ENCODE data around the gene PIK3R5.

PIK3R5 gene

DNA sequence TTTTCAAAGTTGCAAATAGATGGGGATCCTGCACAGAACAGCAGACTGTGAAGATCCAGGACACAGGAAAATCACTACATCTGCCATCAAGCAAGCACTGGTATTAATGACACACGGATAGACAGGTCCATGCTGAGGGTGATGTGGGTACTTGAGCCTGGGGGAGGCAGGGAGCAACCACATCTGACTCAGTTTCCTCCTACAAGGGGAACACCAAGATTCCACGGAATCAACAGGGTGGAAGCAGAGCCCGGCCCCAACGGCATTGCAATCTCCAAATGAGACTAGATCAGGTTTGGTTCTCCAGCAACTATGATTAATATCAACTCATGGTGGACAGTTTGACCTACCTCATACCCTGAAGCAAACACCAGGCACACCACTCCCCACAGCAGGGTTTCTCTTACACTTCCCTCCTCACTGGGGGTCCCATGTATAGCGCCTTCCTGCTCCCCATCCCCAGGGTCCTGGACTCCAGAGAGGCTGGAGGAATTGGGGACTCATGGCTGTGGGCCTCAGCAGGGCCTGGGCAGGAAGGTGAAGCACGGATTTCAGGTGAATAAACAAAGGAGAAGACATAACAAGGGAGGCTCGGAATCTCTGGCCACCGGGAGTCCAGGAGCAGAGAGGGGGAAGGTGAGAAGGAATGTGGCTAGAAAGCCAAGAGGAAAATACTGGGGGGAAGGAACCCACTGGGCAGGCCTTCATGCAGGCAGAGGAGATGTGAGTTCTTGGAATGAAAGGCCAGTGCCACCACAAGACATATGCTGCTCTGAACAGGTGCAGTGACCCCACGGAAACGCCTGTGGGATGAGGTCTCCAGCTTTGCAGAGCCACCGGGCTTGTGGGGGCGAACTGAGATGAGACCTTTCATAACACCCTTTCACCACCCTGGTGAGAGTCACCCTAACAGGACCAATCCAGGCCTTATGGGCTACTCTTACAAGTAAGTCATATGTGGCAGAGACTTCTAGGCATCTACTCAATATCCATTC lies 68.6 kb downstream of the PIK3R5 start:
- Histone ChIP-seq H3K4me3 (ENCODE audit: low read depth, low read length) (no peak overlapping the region), H3K27me3 (ENCODE audit: insufficient read depth, low read depth, severe bottlenecking) (no peaks in the 10 kb centered on the region), H3K9me3 (ENCODE audit: severe bottlenecking) (no peaks in the 10 kb centered on the region), H3K27ac (no peak overlapping the region), H3K36me3 (no peaks in the 10 kb centered on the region)
- no peak for DNase-seq
- TF ChIP-seq, protein P1, sequence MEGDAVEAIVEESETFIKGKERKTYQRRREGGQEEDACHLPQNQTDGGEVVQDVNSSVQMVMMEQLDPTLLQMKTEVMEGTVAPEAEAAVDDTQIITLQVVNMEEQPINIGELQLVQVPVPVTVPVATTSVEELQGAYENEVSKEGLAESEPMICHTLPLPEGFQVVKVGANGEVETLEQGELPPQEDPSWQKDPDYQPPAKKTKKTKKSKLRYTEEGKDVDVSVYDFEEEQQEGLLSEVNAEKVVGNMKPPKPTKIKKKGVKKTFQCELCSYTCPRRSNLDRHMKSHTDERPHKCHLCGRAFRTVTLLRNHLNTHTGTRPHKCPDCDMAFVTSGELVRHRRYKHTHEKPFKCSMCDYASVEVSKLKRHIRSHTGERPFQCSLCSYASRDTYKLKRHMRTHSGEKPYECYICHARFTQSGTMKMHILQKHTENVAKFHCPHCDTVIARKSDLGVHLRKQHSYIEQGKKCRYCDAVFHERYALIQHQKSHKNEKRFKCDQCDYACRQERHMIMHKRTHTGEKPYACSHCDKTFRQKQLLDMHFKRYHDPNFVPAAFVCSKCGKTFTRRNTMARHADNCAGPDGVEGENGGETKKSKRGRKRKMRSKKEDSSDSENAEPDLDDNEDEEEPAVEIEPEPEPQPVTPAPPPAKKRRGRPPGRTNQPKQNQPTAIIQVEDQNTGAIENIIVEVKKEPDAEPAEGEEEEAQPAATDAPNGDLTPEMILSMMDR (IDR thresholded peaks at IDR 0.05; ENCODE audit: low read depth, low read length), result no peak

DNA sequence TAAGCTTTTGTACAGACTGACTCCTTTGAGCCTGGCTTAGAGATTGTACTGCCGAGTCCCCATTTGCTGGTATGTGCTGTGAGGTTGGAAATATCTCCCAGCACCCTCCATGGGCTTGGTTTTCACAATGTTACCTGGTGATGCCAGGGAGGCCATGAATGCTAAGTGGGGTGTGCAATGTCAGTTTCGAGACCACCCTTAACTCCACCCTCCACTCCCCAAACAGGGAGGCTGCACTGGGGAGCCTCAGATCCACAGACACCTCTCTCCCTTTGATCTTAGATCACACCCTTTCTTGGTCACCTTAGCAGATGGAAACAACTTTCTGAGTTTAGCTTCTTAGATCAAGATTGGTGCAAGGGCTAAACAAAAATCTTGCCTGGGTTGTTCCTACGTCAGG lies 69.4 kb downstream of the PIK3R5 start:
- no peak for DNase-seq
- TF ChIP-seq, protein P1 (IDR thresholded peaks at IDR 0.05; ENCODE audit: low read depth, low read length), result no peak
- Histone ChIP-seq H3K4me3 (ENCODE audit: low read depth, low read length) (no peak overlapping the region), H3K36me3 (no peaks in the 10 kb centered on the region), H3K27me3 (ENCODE audit: insufficient read depth, low read depth, severe bottlenecking) (no peaks in the 10 kb centered on the region), H3K27ac (no peak overlapping the region), H3K9me3 (ENCODE audit: severe bottlenecking) (no peaks in the 10 kb centered on the region)

DNA sequence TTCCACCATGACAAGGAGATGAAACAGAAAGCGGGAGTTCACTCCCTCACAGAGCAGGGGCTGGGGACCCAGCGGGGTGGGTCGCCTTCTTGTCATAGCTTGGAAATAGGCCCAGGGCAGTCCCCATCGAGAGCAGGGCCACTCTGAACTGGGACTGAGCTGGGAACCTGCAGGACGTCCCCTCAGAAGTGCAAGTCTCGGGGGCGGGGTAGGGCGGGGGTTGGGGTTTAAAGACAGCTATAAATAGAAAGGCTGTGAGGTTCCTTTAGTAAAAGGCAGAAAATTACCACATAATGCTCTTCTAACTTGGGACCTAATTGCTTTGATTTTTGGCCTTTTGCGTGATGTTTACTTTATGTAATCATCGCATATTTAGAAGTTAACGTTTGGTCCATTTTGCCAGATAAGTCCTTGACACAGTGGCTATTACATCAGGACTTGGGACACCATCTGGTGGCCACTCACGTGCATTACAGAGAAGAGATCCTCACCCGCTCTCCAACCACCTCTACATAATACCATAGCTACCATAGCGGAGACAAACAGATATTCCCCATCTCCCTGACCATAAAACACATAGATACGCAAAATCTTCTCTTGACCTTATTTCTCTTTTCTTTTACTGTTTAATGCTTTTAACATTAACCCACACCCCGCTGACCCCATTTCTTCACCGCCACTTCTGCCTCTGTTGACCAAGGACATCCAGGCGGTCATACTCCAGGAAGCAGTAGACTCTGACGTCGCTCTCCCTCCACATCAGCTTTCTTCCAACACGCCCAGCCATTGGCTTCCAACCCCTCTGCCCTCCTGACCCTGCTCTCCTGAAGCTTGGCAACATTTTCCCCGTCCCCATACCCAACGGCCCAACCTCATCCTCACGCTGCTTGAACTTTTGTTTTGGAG lies 70.6 kb downstream of the PIK3R5 start:
- peak; percentile 65 for DNase-seq
- Histone ChIP-seq H3K27ac (no peak overlapping the region), H3K36me3 (no peaks in the 10 kb centered on the region), H3K27me3 (ENCODE audit: insufficient read depth, low read depth, severe bottlenecking) (no peaks in the 10 kb centered on the region), H3K4me3 (ENCODE audit: low read depth, low read length) (no peak overlapping the region), H3K9me3 (ENCODE audit: severe bottlenecking) (no peaks in the 10 kb centered on the region)
- TF ChIP-seq, protein P1 (IDR thresholded peaks at IDR 0.05; ENCODE audit: low read depth, low read length), result peak; percentile 79

DNA sequence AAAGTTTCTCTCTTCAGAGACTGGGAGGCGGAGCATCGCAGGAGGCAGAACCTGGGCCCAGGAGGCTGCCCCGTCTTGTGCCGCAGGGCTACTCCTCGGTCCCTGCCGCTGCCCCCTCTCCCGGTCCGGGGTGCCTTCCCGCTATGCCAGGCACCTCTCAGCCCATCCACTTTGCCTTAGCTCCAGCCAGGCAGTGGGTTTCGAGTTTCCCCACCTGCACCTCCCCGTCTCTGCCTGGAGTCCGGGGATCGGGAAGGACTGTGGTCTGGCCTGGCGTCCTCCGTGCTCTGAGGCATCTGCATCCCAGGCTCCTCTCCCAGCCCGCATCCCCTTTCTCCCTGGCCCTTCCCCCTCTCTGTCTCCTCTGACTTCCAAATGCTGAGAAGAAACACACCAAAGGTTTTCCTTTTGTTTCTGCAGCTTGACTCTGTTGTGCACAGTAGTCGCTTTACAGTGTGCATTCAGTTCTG lies 71.3 kb downstream of the PIK3R5 start:
- Histone ChIP-seq H3K9me3 (ENCODE audit: severe bottlenecking) (no peaks in the 10 kb centered on the region), H3K27ac (no peak overlapping the region), H3K4me3 (ENCODE audit: low read depth, low read length) (no peak overlapping the region), H3K36me3 (no peaks in the 10 kb centered on the region), H3K27me3 (ENCODE audit: insufficient read depth, low read depth, severe bottlenecking) (no peaks in the 10 kb centered on the region)
- DNase-seq, result no peak
- TF ChIP-seq, protein P1 (IDR thresholded peaks at IDR 0.05; ENCODE audit: low read depth, low read length), result no peak

DNA sequence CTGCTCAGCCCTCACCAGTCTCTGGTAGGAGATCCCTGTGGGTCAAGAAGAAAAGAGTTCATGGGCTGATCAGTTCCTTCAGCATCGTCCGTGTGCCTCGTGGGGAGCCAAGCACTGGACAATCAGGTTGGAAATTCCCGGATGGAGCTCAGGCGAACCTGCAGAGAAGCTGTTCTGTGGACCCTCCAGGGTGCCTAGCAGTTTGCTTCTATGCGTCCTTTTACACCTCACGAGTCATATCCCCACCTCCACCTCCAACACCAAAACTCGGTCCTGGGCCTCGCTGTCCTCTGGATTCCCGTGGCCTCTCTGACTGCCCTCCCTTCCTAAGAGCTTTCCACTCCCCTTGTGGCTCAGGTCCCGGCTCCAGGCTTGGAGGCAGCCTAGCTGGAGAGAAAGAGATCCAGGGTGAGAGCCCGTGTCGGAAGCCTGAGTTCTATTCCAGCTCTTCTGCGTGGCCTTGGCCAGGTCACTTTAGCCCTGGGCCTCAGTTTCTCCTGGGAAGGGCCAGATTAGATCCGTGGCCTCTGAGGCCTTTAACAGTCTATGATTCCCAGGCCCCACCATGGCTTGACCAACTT lies 71.8 kb downstream of the PIK3R5 start:
- no peak overlapping the region for H3K27ac ChIP-seq
- TF ChIP-seq, protein P1 (IDR thresholded peaks at IDR 0.05; ENCODE audit: low read depth, low read length), result no peak
- no peak for DNase-seq
- H3K27me3 ChIP-seq (ENCODE audit: insufficient read depth, low read depth, severe bottlenecking), result no peaks in the 10 kb centered on the region
- H3K9me3 ChIP-seq (ENCODE audit: severe bottlenecking), result no peaks in the 10 kb centered on the region
- no peaks in the 10 kb centered on the region for H3K36me3 ChIP-seq
- H3K4me3 ChIP-seq (ENCODE audit: low read depth, low read length), result no peak overlapping the region
